SK-N-MC (cell line): ENCODE data around the gene EFHD2.

ENCODE experiments used
- EZH2 ChIP-seq: fragments of 200-600 bp; sonication (generic); IDR thresholded peaks from one replicate; pipeline ENCODE4 v1.6.1; 2017; ENCODE audit warnings: antibody characterized with exemption
- FOXP2 ChIP-seq: optimal IDR thresholded peaks from 2 replicates; pipeline ENCODE3; 2011; ENCODE audit warnings: mild to moderate bottlenecking, moderate library complexity; ENCODE audit not compliant: insufficient read depth; ENCODE audit errors: extremely low read length, control extremely low read depth
- POLR2AphosphoS5 ChIP-seq: IDR thresholded peaks from 2 replicates; pipeline ENCODE4 v1.6.1; 2012; ENCODE audit warnings: mild to moderate bottlenecking, low read depth, low read length, borderline replicate concordance

GRCh38 chr1:15457585-15457984, 47.9 kb downstream of the EFHD2 start:
- TF ChIP-seq EZH2 (no peak), POLR2AphosphoS5 (no peak), FOXP2 (no peak)
